Panc1 (cell line): ENCODE data around the gene JCHAIN. TPM values are rescaled to one million over a fixed set of nuclear protein-coding genes. Genes with fewer than 3 reads are reported as not detected.

Experiments
- ATAC-seq: fragments of 200-7000 bp; cut with Tn5 transposase; 2 replicates; pipeline ENCODE4 v1.9.1; 2020; ENCODE audit warnings: mild to moderate bottlenecking, moderate library complexity
- BruUV-seq: library from RNA; stranded (reverse); fragments of 400-500 nt; replicated peaks from 2 replicates; lab custom pipeline; 2021; lab: Mats Ljungman, UMichigan
- CTCF ChIA-PET: fragments of 300-600 bp; sonication (Branson Sonifier 250); formaldehyde crosslinking; loops from one replicate; lab custom pipeline; 2022; ENCODE audit warnings: antibody characterized with exemption; lab: Charles Lee
- POLR2A ChIA-PET: fragments of 300-600 bp; sonication (Branson Sonifier 250); formaldehyde crosslinking; loops from one replicate; lab custom pipeline; 2022; ENCODE audit warnings: antibody characterized with exemption; lab: Charles Lee
- DNase-seq: peaks from one replicate; pipeline ENCODE4 v3.0.0-alpha.2; 2010; ENCODE audit warnings: low read depth, low spot score
- H3K27ac ChIP-seq: 2 replicates; pipeline ENCODE4 v1.5.1; 2011; ENCODE audit warnings: mild to moderate bottlenecking, low read length, inconsistent platforms
- H3K27me3 ChIP-seq: fragments of 200-500 bp; sonication (Bioruptor generic); 2 replicates; pipeline ENCODE4 v1.6.0; 2014; ENCODE audit warnings: low read length, inconsistent platforms; ENCODE audit not compliant: control insufficient read depth, insufficient read depth
- H3K36me3 ChIP-seq: fragments of 200-500 bp; sonication (Bioruptor generic); 2 replicates; pipeline ENCODE4 v1.5.1; 2014; ENCODE audit warnings: inconsistent platforms, mild to moderate bottlenecking, low read length, moderate library complexity; ENCODE audit not compliant: control insufficient read depth, insufficient read depth
- H3K4me1 ChIP-seq: 2 replicates; pipeline ENCODE4 v1.5.1; 2011; ENCODE audit warnings: inconsistent platforms, mild to moderate bottlenecking, low read length, moderate library complexity; ENCODE audit not compliant: control insufficient read depth, insufficient read depth
- H3K4me3 ChIP-seq, 2 experiments: 2 replicates each; pipeline ENCODE4 v1.5.1; 2011 to 2012; ENCODE audit warnings: low read depth in 2 of 2, low read length in 2 of 2, mild to moderate bottlenecking in 2 of 2, inconsistent platforms in 1 of 2, moderate library complexity in 1 of 2
- H3K9me3 ChIP-seq: fragments of 200-500 bp; sonication (Bioruptor generic); 2 replicates; pipeline ENCODE4 v1.5.1; 2014; ENCODE audit warnings: low read depth, mild to moderate bottlenecking, inconsistent platforms, low read length, moderate library complexity; ENCODE audit not compliant: control insufficient read depth, insufficient read depth
- POLR2AphosphoS5 ChIP-seq: IDR thresholded peaks from 2 replicates; pipeline ENCODE4 v1.6.1; 2012; ENCODE audit warnings: mild to moderate bottlenecking, low read depth, low read length, moderate library complexity
- SIN3A ChIP-seq: IDR thresholded peaks from 2 replicates; pipeline ENCODE4 v1.6.1; 2012; ENCODE audit warnings: low read depth, mild to moderate bottlenecking, low read length, moderate library complexity, borderline replicate concordance; ENCODE audit not compliant: insufficient read depth
- TCF7L2 ChIP-seq: IDR thresholded peaks from 2 replicates; pipeline ENCODE4 v1.6.1; 2011; ENCODE audit warnings: mild to moderate bottlenecking, low read depth, low read length, inconsistent platforms
- in situ Hi-C: cut with HindIII; loops from 2 replicates; pipeline ENCODE4 v1.10.0; 2016; ENCODE audit warnings: low sequenced_read_pairs, low pct_unique_long_range_greater_than_20kb
- intact Hi-C: fragments of 100-400 bp; cut with micrococcal nuclease; formaldehyde crosslinking; loops from one replicate; pipeline ENCODE4 v1.10.0; 2022; ENCODE audit not compliant: unreplicated experiment
- total RNA-seq: library from RNA; stranded (reverse); gene quantifications from one replicate; pipeline ENCODE4 v1.2.1, GENCODE V29; 2021; ENCODE audit not compliant: unreplicated experiment
- TF ChIP-seq, protein P1 (sequence below): fragments of 450-650 bp; IDR thresholded peaks from 2 replicates; pipeline ENCODE4 v1.5.1; 2017; ENCODE audit warnings: mild to moderate bottlenecking
- TF ChIP-seq, protein P2 (sequence below), 2 experiments: IDR thresholded peaks; 2 replicates each; pipeline ENCODE4 v1.6.1; 2011 to 2012; ENCODE audit warnings: low read depth in 2 of 2, control low read depth in 1 of 2, low read length in 1 of 2, mild to moderate bottlenecking in 1 of 2, moderate library complexity in 1 of 2; ENCODE audit not compliant: insufficient read depth in 1 of 2

Gene JCHAIN
- total RNA-seq, 1 experiment from 2014 or later: 0.36 TPM

DNA sequence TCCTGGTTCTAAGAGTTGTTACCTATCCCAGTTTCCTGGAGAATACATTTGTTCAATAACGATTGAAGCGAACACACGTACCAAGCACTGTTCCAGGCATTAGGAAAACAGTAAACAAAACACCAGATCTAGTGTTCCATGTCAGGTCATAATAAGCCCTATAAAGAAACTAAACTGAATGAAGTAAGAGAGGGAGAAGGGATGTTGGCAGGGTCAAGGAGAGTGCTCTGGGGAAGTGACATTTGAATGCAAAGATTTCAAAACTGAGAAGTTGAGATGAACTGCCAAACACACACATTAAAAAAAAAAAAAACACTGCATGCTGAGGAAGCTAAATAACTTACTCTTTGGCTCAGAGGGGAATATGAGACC is 52.1 kb downstream of the JCHAIN start:
- intact Hi-C loops: no loop called here
- ATAC-seq: no peak
- H3K9me3 ChIP-seq: no peaks in the 10 kb centered on the region
- no peaks in the 10 kb centered on the region for H3K27me3 ChIP-seq
- in situ Hi-C loops: no loop called here
- DNase-seq: no peak
- CTCF ChIA-PET: no interaction called here
- POLR2A ChIA-PET: no interaction called here
- H3K4me3 ChIP-seq: no peak overlapping the region
- H3K36me3 ChIP-seq: no peaks in the 10 kb centered on the region
- no TSS peak for BruUV-seq
- H3K4me1 ChIP-seq: no peaks in the 10 kb centered on the region
- TF ChIP-seq SIN3A (no peak), POLR2AphosphoS5 (no peak), TCF7L2 (no peak)
- TF ChIP-seq, protein P1, sequence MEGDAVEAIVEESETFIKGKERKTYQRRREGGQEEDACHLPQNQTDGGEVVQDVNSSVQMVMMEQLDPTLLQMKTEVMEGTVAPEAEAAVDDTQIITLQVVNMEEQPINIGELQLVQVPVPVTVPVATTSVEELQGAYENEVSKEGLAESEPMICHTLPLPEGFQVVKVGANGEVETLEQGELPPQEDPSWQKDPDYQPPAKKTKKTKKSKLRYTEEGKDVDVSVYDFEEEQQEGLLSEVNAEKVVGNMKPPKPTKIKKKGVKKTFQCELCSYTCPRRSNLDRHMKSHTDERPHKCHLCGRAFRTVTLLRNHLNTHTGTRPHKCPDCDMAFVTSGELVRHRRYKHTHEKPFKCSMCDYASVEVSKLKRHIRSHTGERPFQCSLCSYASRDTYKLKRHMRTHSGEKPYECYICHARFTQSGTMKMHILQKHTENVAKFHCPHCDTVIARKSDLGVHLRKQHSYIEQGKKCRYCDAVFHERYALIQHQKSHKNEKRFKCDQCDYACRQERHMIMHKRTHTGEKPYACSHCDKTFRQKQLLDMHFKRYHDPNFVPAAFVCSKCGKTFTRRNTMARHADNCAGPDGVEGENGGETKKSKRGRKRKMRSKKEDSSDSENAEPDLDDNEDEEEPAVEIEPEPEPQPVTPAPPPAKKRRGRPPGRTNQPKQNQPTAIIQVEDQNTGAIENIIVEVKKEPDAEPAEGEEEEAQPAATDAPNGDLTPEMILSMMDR: no peak
- TF ChIP-seq, protein P2, sequence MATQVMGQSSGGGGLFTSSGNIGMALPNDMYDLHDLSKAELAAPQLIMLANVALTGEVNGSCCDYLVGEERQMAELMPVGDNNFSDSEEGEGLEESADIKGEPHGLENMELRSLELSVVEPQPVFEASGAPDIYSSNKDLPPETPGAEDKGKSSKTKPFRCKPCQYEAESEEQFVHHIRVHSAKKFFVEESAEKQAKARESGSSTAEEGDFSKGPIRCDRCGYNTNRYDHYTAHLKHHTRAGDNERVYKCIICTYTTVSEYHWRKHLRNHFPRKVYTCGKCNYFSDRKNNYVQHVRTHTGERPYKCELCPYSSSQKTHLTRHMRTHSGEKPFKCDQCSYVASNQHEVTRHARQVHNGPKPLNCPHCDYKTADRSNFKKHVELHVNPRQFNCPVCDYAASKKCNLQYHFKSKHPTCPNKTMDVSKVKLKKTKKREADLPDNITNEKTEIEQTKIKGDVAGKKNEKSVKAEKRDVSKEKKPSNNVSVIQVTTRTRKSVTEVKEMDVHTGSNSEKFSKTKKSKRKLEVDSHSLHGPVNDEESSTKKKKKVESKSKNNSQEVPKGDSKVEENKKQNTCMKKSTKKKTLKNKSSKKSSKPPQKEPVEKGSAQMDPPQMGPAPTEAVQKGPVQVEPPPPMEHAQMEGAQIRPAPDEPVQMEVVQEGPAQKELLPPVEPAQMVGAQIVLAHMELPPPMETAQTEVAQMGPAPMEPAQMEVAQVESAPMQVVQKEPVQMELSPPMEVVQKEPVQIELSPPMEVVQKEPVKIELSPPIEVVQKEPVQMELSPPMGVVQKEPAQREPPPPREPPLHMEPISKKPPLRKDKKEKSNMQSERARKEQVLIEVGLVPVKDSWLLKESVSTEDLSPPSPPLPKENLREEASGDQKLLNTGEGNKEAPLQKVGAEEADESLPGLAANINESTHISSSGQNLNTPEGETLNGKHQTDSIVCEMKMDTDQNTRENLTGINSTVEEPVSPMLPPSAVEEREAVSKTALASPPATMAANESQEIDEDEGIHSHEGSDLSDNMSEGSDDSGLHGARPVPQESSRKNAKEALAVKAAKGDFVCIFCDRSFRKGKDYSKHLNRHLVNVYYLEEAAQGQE (IDR thresholded peaks at IDR 0.05; ENCODE audit: insufficient read depth in 1 of 2, low read depth in 2 of 2, low read length in 1 of 2): no peak
- no peak overlapping the region for H3K27ac ChIP-seq

GRCh38 chr4:70613306-70614183 is 52.8 kb downstream of the JCHAIN start:
- intact Hi-C loops (no loop called here), in situ Hi-C loops (no loop called here)
- ATAC-seq: no peak
- TF ChIP-seq, protein P2 (IDR thresholded peaks at IDR 0.05; ENCODE audit: insufficient read depth in 1 of 2, low read depth in 2 of 2, low read length in 1 of 2): no peak
- no peak for TF ChIP-seq TCF7L2
- TF ChIP-seq SIN3A: no peak
- no peak for TF ChIP-seq POLR2AphosphoS5
- TF ChIP-seq, protein P1: no peak
- H3K36me3 ChIP-seq: no peaks in the 10 kb centered on the region
- no peak for DNase-seq
- H3K27me3 ChIP-seq: no peaks in the 10 kb centered on the region
- POLR2A ChIA-PET: no interaction called here
- no TSS peak for BruUV-seq
- H3K4me3 ChIP-seq: no peak overlapping the region
- H3K4me1 ChIP-seq: no peaks in the 10 kb centered on the region
- no peak overlapping the region for H3K27ac ChIP-seq
- no peaks in the 10 kb centered on the region for H3K9me3 ChIP-seq
- CTCF ChIA-PET: interaction anchor here (0.5 kb wide), 1 partner anchor 396 kb away, joined by 4 read pairs; no protein-coding TSS in a partner anchor
